Measurements from ENCODE around the gene FOXC2. TPM values are rescaled to one million over a fixed set of nuclear protein-coding genes. Genes with fewer than 3 reads are reported as not detected.

FOXC2 gene
- total and polyA plus RNA-seq, 9 of the 15 experiments (the other 6 are each of a cell fraction or from before 2014, with no cell fraction given), result 0.01 to 0.11 (median 0.10) TPM; not detected in 5

GRCh38 chr16:86572606-86573005 lies 6.0 kb downstream of the FOXC2 start:
- H3K9me1 ChIP-seq (ENCODE audit: control insufficient read depth, insufficient read depth, low read length), result no peaks in the 10 kb centered on the region
- DNase-seq (ENCODE audit: extremely low read depth in 1 of 4, low spot score in 3 of 4) (no peak), ATAC-seq (no peak), FAIRE-seq (no peak)
- no peaks in the 10 kb centered on the region for H3K36me3 ChIP-seq (ENCODE audit: control insufficient read depth, insufficient read depth, low read length)
- H3K9ac ChIP-seq (ENCODE audit: insufficient read depth in 1 of 2, low read depth in 2 of 2, low read length in 2 of 2), result no peak overlapping the region
- BruUV-seq (replicated peaks), result no TSS peak
- in situ Hi-C loops (cut with MboI) (loop anchor here (25.0 kb wide), 1 partner anchor 1065 kb away; no protein-coding TSS in a partner anchor), intact Hi-C loops (cut with micrococcal nuclease) (no loop called here)
- peaks cover 4% of the 10 kb centered on the region for H4K20me1 ChIP-seq (replicated peaks; ENCODE audit: control insufficient read depth, insufficient read depth, low read length)
- H3K4me3 ChIP-seq, result no peak overlapping the region
- ChIA-PET POLR2A (no interaction called here), CTCF (ENCODE audit: low intra/inter-chr PET ratio) (interaction anchor here (0.6 kb wide), 1 partner anchor 242 kb away, joined by 3 read pairs; no protein-coding TSS in a partner anchor)
- no peaks in the 10 kb centered on the region for H3K9me3 ChIP-seq (replicated peaks; ENCODE audit: control insufficient read depth, insufficient read depth, low read depth, low read length)
- peaks cover 0 to 14% of the 10 kb centered on the region in 2 experiments; a peak in 3 of 5 replicates for H3K4me1 ChIP-seq (replicated peaks in 1 of 2; ENCODE audit: control insufficient read depth in 2 of 2, insufficient read depth in 2 of 2, low read length in 2 of 2)
- TF ChIP-seq NONO (IDR thresholded peaks at IDR 0.05; ENCODE audit: low read depth in 2 of 2, low read length in 1 of 2) (no peak), ZNF444 (CRISPR knock-in tag; IDR thresholded peaks at IDR 0.05) (no peak), CBX2 (IDR thresholded peaks at IDR 0.05; ENCODE audit: insufficient read depth, low read length, poor library complexity, severe bottlenecking) (no peak), ZNF511 (CRISPR knock-in tag; IDR thresholded peaks at IDR 0.05) (no peak), ZBTB49 (CRISPR knock-in tag; IDR thresholded peaks at IDR 0.05; ENCODE audit: borderline replicate concordance) (no peak), TEAD2 (tag; IDR thresholded peaks at IDR 0.05) (no peak), ZNF398 (CRISPR knock-in tag; IDR thresholded peaks at IDR 0.05) (no peak), ZNF23 (CRISPR knock-in tag; IDR thresholded peaks at IDR 0.05) (no peak), MBD1 (CRISPR knock-in tag; IDR thresholded peaks at IDR 0.05) (no peak), ZBTB34 (CRISPR knock-in tag; IDR thresholded peaks at IDR 0.05) (no peak), NELFE (IDR thresholded peaks at IDR 0.05; ENCODE audit: insufficient read depth, insufficient read length) (no peak), TCFL5 (CRISPR knock-in tag; conservative IDR thresholded peaks at IDR 0.05) (no peak)
- H3K27ac ChIP-seq (ENCODE audit: extremely low read depth, low read depth, low read length), result no peak overlapping the region
- 8% methylated on average over 4 of the region's 8 CpGs for WGBS (ENCODE audit: insufficient coverage, low coverage, missing lambda C conversion rate)
- H2AFZ ChIP-seq (ENCODE audit: low read depth, low read length), result no peak overlapping the region
- H3K4me2 ChIP-seq (ENCODE audit: insufficient read depth, low read length), result no peak overlapping the region
- no peaks in the 10 kb centered on the region for H3K79me2 ChIP-seq (ENCODE audit: control insufficient read depth, insufficient read depth, low read length)
- H3K27me3 ChIP-seq (ENCODE audit: control insufficient read depth in 2 of 2, insufficient read depth in 2 of 2, low read length in 2 of 2), result peaks cover 28 to 61% of the 10 kb centered on the region in 2 experiments
